GM21390 (cell line): ENCODE measurements around the gene SERINC1.

ENCODE experiments used
- ATAC-seq: cut with Tn5 transposase; IDR thresholded peaks from one replicate; pipeline ENCODE4 v1.9.1; 2021; ENCODE audit not compliant: unreplicated experiment

The SERINC1 gene

DNA sequence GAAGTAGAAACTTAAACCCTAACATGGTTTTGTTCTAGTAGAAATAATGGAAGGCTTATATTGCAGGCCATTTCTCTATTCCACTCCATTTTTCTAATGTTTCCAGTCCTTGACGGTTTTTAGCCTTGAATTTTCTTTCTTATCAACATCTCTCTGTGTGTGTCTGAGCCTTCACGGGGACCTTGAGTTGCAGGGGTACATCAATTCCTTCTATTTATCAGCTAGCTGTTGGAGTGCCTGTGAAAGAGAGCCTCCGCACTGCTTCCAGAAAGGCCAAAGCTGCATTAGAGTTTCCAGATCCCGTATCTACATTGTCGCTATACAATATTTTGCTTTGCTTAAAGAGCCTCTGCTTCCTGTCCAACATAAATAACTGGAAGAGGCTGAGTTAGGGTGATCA lies 77.6 kb downstream of the SERINC1 start:
- no peak for ATAC-seq

GRCh38 chr6:122393351-122393896 lies 78.2 kb downstream of the SERINC1 start:
- ATAC-seq = peak; percentile 65
